GM19351 (cell line): ENCODE measurements around the gene CCDC197.

ENCODE experiments used
- ATAC-seq: cut with Tn5 transposase; IDR thresholded peaks from one replicate; pipeline ENCODE4 v1.9.1; 2021; ENCODE audit warnings: mild to moderate bottlenecking, moderate library complexity; ENCODE audit not compliant: unreplicated experiment

CCDC197 gene

DNA sequence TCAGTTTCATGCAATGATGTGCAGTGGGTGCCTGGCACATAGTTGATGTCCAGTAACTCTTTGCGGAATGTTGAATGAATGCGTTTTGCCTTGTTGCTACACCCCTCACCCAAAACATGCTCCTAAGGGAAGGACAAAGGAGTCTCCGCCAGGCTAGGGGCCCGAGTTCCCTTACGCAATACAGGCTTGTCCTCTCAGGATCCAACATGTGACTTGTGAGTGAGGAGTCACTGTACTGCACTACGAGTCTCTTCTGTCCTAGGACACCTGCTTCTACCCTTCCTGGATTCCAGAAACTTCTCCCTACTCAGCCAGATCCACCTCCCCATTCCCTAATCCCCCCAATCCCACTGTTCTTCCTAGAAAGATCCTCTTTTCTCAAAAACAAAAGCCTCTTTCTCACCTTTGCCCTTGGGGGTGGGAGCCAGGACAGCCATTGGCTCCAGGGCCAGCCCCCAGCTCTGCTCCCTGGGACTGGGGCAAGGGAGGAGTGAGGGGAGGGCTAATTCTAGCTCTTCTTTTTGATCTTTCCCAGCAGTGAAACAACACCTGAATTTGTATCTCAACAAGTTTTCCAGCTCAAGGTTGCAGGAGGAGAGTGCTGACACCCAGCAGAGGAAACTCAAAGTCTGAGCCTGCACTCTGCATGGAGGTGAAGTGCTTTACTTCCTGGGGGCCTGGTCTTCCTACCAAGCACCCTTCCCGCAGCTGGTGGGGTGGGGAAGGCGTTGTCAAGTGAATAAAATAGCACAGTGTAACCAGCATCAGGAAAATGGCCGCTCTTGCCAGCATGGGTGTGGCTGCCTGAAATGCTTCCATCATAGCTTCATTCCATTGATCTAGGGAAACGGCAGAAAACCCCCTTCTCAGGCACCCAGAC, 25.7 kb downstream of the CCDC197 start:
- no peak for ATAC-seq

DNA sequence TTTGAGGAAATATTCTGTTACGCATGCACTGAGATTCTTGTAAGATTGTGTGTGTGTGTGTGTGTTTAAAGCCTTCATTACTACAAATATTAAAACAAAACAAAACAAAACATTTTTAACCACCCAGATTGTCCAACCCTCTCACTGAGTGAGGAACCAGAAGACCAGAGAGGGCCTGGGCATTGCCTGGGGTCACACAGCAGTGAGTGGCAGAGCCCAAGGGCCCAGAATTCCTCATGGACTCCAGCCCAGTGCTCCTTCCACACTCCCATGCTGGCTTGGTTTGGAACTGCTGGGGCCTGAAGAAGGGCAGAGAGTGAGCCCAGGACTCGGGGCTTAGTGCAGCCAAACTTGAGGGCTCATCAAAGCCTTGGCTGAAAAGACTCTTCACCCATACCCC, 27.4 kb downstream of the CCDC197 start:
- ATAC-seq, result no peak

GRCh38 chr14:94025720-94026119, 28.6 kb downstream of the CCDC197 start:
- no peak for ATAC-seq

DNA sequence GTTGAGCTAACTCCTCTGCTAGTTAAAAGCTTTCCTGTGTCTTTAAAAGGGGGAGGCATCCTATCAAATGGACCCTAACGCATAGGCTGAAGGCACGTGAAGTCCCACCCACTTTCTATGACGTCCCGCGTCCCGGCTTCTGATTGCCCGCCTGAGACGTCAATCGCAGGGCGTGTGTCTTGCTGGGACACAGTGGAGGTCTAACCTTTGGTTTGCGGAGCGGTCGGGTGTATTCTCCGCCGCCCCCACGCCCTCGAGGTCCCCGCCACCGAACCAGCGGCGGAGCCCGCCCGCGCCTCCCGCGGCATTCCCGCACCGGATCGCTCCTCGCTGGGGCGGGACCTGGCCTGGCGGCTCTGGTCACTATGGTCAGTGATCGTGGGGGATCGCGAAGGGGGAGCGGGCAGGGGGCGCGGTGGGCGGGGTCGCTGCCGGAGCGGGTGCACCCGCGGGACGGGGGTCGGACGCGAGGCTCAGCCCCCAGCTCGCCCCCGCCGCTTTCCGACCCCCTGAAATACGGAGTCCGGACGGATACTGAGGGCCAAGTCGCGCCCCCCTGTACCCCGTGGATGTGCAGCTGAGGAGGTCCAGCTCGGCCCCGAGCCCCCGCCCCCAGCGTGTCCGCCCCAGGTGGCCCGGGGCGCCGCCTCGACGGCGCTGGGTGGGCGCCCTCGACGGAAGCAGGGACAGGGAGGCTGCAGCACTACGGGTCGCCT, 29.2 kb downstream of the CCDC197 start, which contains the start of gene OTUB2:
OTUB2 (plus strand) TSS at position 168 of the 716 bp plus-strand sequence; CDS start at position 366, 198 bp downstream.
- ATAC-seq, result peak; percentile 100

GRCh38 chr14:94026889-94027469, 29.9 kb downstream of the CCDC197 start:
- ATAC-seq, result no peak

DNA sequence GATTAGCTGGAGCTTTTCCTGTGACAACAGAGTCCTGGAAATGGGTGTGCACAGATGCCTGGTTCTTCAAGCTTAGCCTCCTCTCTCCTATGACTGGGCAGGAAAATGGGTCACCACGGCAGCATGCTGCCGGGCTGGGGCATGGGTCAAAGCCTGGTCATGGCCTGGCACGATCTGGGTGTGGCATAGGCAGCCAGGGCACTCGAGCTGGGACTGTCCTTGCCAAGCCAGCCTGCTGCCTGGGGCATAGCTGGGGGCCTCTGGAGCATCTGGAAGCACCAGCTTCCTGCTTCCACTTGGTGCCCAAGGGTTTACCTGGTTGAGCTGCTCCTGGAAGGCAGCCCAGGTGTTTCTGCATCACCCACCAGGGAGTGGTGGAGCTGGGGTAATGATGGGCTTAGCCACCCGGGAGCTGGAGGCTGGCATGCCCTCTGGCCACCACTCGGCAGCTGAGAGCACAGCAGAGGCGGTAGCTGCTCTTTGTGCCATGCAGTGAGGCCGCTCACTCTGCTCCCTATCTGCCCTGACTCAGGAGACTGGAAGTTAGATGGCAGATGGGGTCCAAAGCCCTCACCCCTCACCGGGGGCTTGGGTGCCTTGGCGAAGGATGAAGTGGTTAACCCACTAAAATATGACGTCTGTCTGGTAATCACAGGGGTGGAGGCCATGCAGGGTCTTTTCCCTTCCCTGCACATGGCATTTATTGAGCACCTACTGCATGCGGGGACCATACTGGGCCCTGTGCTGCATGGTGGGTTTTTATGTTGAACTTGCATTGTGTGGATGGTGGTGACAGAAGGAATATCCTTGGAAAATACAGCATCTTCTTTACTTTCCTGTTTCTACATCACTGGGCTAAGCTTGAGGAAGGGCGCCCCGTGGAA, 30.7 kb downstream of the CCDC197 start:
- ATAC-seq, result no peak

DNA sequence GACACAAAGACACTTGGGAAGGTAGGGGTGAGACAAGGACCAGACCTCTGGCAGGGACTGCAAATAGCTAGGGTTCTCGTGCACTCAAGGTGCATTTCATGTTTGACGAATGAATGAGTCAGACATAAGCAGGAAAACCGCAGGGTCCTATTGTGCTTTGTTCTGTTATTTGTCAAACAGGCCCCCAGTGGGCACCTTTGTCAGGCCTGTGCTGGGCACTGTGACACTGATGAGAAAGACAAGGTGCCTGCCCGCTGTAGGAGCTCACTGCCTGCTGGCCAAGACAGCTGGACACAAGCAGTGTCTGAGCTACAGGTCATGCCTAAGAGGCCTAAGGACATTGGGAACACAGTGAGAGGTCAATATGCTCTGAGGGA, 31.3 kb downstream of the CCDC197 start:
- no peak for ATAC-seq

GRCh38 chr14:94029265-94029664, 32.2 kb downstream of the CCDC197 start:
- no peak for ATAC-seq

GRCh38 chr14:94029671-94030203, 32.6 kb downstream of the CCDC197 start:
- ATAC-seq, result no peak

- no peak for ATAC-seq
These were observed 33.5 kb downstream of the CCDC197 start for GRCh38 chr14:94030571-94030970.

DNA sequence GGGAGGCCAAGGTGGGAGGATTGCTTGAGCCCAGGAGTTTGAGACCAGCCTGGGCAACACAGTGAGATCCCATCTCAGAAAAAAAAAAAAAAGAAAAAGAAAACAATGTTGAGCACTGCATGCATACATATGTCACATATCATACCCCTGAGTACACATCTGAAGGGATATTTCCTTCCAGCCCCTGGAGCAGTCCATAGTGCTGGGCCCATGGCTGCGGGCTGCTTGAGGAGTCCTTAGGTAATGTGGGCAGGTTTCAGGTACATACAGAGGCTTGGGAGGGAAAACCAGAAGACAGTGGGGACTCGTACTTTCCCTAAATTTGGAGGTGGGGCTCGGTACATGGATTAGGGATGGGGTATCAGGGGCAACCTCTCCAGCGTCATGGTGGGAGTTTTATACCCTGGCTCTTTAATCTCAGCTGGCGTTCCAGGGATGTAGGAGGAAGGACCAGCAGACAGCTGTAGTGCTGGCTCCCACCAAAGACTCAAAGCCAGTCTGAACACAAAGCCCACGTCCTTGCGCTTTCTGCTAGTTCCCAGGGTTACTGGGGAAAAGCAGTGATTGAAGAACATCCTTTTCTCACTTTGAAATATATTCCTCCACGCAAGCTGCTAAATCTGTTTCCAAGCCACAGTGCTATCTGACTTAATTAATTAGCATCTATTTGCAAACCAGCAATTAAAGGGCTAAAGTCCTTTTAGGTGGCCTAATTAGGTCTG, 34.2 kb downstream of the CCDC197 start:
- no peak for ATAC-seq

- ATAC-seq, result no peak
These were observed 34.8 kb downstream of the CCDC197 start for GRCh38 chr14:94031883-94032279.

- no peak for ATAC-seq
These were observed 37.8 kb downstream of the CCDC197 start for GRCh38 chr14:94034886-94035285.

GRCh38 chr14:94036313-94037167, 39.4 kb downstream of the CCDC197 start:
- ATAC-seq, result peak; percentile 95

DNA sequence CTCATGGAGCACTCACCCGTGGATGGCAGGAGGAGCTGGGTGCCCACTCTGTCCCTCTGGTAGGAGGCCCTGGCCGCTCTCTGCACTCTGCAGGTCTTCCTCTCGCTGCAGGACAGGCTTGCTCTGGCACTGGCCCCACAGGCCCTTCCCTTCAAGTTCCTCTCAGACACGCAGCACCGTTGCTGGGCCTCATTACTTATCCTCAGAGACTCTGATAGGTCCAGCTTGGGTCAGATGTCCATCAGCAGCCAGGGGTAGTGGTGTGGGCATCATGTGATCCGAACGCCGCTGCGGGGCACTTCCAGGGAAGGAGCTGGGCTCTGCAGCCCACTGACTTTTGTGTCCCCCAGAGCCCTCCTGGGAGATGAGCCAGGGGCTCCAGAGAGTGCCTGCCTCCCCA, 40.9 kb downstream of the CCDC197 start:
- no peak for ATAC-seq

GRCh38 chr14:94038510-94038909, 41.4 kb downstream of the CCDC197 start:
- no peak for ATAC-seq

- no peak for ATAC-seq
These were observed 42.0 kb downstream of the CCDC197 start for GRCh38 chr14:94038921-94039629.

DNA sequence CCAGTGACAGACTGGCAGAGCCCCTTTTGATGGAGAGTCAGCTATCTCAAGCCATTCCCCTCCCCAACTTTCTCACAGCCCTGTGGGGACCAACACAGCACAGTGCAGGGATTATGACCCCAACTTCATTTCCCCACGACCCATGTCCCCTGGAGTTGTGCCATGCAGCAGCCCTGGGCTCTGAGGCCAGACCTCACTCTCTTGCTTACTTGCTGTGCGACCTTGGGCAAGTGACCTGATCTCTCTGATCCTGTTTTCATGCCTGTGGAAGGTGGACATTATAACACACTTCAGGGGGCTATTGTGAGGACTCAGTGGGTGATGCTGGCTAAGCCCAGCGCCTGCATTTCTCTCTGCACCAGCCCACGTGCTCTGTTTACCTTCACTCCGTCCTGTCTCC, 43.1 kb downstream of the CCDC197 start:
- no peak for ATAC-seq
